Inferior parietal cortex (tissue), 1 donor: ENCODE measurements around the gene IL34.

Source experiments
- DNase-seq: peaks from one replicate; pipeline ENCODE4 v3.0.0-alpha.2; 2016; ENCODE audit errors: extremely low spot score

Gene IL34

GRCh38 chr16:70701036-70701435 lies 54.7 kb downstream of the IL34 start:
- no peak for DNase-seq

GRCh38 chr16:70701596-70701995 lies 55.2 kb downstream of the IL34 start:
- no peak for DNase-seq

GRCh38 chr16:70701998-70702397 lies 55.6 kb downstream of the IL34 start:
- no peak for DNase-seq

GRCh38 chr16:70702624-70703023 lies 56.3 kb downstream of the IL34 start:
- no peak for DNase-seq

- peak; percentile 40 for DNase-seq
These were observed 56.9 kb downstream of the IL34 start for GRCh38 chr16:70703041-70703834.

- DNase-seq, result no peak
These were observed 57.5 kb downstream of the IL34 start for GRCh38 chr16:70703835-70704381.

- no peak for DNase-seq
These were observed 58.2 kb downstream of the IL34 start for GRCh38 chr16:70704586-70704985.

GRCh38 chr16:70705056-70705455 lies 58.7 kb downstream of the IL34 start:
- DNase-seq, result no peak

GRCh38 chr16:70706948-70707465 lies 60.6 kb downstream of the IL34 start:
- no peak for DNase-seq

- no peak for DNase-seq
These were observed 62.2 kb downstream of the IL34 start for GRCh38 chr16:70708366-70709246.

GRCh38 chr16:70709457-70709856 lies 63.1 kb downstream of the IL34 start:
- DNase-seq, result no peak

GRCh38 chr16:70709942-70710341 lies 63.6 kb downstream of the IL34 start:
- DNase-seq, result no peak
